PFSK-1 (cell line): ENCODE results near the gene YES1.

Source experiments
- FOXP2 ChIP-seq: optimal IDR thresholded peaks from 2 replicates; pipeline ENCODE3; 2011; ENCODE audit warnings: borderline replicate concordance, control low read depth, inconsistent platforms; ENCODE audit not compliant: insufficient read depth; ENCODE audit errors: extremely low read length, extremely low read depth
- POLR2AphosphoS5 ChIP-seq: IDR thresholded peaks from 2 replicates; pipeline ENCODE4 v1.6.1; 2012; ENCODE audit warnings: low read depth, mild to moderate bottlenecking, control low read depth, low read length, moderate library complexity
- REST ChIP-seq, 2 experiments: IDR thresholded peaks; 2 replicates each; pipeline versions ENCODE4 v1.6.1 to v1.8.0; 2011 to 2012; ENCODE audit warnings: low read depth in 2 of 2, low read length in 2 of 2, control low read depth in 1 of 2, inconsistent platforms in 1 of 2, mild to moderate bottlenecking in 1 of 2, moderate library complexity in 1 of 2; ENCODE audit not compliant: insufficient read depth in 1 of 2
- SIN3A ChIP-seq: IDR thresholded peaks from 2 replicates; pipeline ENCODE4 v1.6.1; 2012; ENCODE audit warnings: mild to moderate bottlenecking, low read length, moderate library complexity, borderline replicate concordance; ENCODE audit not compliant: insufficient read depth
- TAF1 ChIP-seq: IDR thresholded peaks from 2 replicates; pipeline ENCODE4 v1.6.1; 2012; ENCODE audit warnings: low read length, control low read depth, borderline replicate concordance; ENCODE audit not compliant: insufficient read depth

- TF ChIP-seq POLR2AphosphoS5, result no peak
- no peak for TF ChIP-seq SIN3A
- TF ChIP-seq REST (IDR thresholded peaks at IDR 0.05; ENCODE audit: insufficient read depth in 1 of 2, low read depth in 2 of 2, low read length in 2 of 2), result no peak
- TF ChIP-seq TAF1, result no peak
- no peak for TF ChIP-seq FOXP2
Measured at GRCh38 chr18:814300-815084, 2.5 kb upstream of the YES1 start.
